ENCODE results near the gene ANKRD23.

ANKRD23 gene

DNA sequence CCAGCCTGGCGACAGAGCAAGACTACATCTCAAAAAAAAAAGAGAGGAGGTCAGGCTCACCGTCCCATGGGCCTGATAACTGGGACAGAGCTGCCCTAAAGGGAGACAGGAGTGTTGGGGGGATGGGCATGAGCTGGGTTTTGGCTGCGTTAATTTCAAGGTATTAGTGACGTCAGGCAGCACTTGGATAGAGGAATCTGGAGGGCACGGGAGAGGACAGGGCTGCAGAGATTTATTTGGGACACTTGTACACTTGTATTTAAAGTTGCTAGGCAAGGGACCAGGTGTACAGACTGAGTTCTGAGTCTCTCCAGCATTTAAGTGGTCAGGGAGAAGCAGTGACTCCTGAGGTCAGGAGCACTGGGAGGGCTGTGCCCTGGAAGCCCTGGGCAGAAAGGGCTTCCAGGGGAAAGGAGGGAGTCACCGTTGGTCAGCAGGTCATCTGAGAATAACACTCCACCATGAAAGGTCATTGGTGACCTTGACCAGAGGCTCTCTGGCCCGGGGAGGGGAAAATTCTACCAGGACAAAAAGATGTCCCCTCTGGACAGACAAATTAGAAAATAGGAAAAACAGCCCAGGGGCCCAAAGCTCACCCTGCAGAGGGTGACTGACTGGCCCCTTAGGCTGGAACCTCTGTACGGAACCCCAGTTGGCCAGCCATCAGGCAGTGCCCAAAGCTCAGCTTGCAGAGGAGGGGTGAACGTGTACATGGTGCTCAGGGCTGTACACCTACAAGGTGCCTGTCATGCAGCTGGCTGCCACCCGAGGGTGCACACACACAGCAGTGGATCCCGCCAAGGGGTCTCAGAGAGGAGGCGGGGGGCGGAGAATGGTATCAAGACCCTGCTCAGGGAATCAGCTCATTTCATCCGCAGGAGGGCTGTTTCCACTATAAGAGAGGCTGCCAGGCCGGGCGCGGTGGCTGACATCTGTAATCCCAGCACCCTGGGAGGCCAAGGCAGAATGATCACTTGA, 50.8 kb downstream of the ANKRD23 start:
- no peak for DNase-seq

DNA sequence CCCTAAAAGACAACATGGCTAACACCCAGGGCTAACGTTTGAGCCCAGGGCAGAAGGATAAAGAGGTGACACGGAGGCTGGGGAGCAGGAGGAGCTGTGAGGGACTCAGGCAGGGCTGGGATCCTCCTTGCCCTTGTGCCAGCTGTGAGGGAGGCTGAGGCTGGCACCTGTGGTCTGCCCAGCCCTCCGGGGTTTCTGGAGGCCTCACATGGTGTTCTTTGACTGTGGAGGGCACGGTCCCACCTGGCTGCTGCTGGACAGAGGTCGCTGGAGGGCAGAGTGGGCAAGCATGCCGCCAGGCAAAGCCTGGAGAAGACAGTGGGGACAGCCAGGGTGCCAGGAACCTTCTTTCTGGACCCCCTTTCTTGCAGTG, 54.6 kb downstream of the ANKRD23 start:
- no peak for DNase-seq

DNA sequence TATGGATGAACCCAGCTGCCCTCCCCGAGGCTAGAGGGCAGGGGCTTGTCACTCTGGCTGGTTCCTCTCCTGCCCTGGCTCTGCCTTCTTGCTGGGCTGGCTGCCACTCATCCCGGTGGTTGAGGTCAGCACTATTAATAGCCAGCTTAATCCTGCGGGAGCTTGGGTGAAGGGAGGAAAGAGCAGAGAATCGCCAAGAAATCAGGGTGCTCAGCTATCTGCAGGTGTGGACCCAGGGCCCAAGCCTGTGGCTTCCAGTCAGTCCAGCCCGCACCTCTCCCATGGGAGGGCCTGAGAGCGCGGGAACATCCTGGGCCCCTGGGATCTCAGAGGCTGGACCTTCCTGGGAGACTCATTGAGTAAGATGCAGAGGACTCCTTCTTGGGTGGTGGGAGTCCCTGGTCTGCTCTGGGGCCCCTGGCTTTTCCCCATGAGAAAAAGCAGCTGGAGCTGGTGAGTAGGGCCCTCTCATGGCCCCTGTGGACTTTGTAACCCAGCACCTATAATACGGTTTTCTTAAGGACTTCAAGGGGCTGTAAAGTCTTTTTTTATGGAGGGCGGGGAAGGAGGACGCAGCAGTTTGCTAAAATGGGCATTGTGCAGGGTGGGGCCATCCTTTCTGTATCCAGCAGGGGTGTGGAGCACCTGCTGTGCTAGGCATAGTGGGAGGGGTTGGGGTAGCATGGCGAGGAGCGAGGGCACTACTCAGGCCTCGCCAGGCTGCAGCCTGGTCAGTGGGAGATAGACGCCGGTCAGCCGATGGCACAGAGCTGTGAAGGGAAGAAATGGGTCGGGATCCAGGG, 55.2 kb downstream of the ANKRD23 start:
- DNase-seq: no peak

Measured in amniotic stem cell (primary cell).